GM12873 (cell line): ENCODE results near the gene MCF2L.

Source experiments
- TF ChIP-seq, protein P1 (sequence below): IDR thresholded peaks from 2 replicates; pipeline ENCODE4 v1.5.1; 2012; ENCODE audit warnings: low read depth, mild to moderate bottlenecking, moderate library complexity, low read length, control low read depth; ENCODE audit not compliant: insufficient read depth; ENCODE audit errors: missing control alignments

Gene MCF2L

DNA sequence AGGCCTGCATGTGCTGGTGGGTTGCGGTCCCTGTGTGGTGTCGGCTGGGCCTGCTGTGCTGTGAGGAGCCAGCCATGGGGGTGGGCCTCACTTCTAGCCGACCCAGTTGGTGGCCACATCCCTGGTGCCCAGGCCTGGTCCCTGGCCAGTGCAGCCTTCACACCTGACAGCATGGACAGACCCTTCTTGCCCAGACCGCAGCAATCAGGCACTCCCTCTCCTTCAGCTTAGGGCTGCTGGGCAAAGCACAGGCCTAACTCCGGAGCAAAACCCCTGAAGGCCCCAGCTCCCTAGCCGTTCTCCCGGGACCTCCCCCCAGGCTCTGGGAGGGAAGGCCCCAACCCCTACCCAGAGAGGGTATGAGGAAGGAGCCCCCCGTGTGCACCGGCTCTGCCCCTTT lies 6.6 kb upstream of the MCF2L start:
- TF ChIP-seq, protein P1, sequence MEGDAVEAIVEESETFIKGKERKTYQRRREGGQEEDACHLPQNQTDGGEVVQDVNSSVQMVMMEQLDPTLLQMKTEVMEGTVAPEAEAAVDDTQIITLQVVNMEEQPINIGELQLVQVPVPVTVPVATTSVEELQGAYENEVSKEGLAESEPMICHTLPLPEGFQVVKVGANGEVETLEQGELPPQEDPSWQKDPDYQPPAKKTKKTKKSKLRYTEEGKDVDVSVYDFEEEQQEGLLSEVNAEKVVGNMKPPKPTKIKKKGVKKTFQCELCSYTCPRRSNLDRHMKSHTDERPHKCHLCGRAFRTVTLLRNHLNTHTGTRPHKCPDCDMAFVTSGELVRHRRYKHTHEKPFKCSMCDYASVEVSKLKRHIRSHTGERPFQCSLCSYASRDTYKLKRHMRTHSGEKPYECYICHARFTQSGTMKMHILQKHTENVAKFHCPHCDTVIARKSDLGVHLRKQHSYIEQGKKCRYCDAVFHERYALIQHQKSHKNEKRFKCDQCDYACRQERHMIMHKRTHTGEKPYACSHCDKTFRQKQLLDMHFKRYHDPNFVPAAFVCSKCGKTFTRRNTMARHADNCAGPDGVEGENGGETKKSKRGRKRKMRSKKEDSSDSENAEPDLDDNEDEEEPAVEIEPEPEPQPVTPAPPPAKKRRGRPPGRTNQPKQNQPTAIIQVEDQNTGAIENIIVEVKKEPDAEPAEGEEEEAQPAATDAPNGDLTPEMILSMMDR: no peak

DNA sequence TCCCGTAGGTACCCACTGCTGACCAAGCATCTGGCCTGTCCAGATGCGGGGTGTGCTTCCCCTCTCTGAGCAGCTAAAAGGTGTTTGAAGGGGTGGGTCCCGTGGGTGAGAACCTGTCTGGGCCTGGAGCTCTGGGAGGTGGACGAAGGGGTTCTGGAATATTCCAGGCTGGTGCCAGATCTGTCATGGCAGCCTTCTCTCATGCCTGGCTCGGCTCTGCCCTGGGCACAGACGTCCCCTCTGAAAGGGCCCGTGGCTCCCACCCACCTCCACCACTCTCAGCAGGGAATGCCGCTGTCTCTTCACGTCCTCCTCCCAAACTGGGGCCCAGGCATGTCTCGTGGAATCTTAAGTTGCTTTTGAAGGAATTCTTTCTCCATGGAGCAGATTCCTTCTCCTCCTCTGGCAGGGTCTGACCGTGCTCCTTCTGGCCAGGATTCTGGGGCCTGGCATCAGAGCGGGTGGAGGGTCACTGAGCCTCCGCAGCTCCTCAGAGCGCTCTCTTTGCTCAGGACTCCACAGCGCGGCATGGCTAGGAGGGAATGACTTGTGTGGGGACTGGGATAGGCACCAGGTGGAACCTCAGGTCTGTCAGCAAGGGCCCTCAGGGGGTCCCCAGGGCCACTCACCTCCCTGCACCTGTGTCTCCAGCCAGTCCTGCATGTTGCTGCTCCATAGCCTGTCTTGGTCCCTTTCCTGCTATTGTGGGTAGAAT lies 5.9 kb upstream of the MCF2L start:
- TF ChIP-seq, protein P1: no peak

- TF ChIP-seq, protein P1: no peak
Observed at GRCh38 chr13:112963641-112964040, 5.4 kb upstream of the MCF2L start.

DNA sequence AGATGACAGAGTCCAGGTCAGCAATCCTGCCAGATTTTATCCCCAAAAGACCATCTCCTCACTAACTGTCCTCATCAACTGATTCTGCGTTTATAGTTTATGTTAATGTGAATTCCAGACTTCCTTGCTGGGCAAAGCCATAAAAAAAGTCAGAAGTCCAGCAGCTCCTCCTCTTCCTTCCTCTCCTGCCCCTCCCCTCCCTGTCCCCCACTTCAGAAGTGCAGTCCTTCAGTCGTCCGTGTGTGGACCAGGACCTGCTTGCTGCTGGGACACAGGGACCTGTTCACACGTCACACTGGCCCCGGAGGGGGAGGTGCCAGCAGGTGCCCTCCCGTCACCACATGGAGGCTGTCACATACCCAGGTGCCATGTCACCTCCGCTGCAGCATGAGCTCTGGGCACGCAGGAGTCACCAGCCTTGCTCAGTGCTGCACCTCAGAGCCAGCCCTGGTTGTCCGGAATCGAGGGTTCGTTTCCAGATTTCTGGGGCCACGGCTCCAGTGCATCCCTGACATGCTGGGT lies 4.0 kb upstream of the MCF2L start:
- TF ChIP-seq, protein P1: no peak

DNA sequence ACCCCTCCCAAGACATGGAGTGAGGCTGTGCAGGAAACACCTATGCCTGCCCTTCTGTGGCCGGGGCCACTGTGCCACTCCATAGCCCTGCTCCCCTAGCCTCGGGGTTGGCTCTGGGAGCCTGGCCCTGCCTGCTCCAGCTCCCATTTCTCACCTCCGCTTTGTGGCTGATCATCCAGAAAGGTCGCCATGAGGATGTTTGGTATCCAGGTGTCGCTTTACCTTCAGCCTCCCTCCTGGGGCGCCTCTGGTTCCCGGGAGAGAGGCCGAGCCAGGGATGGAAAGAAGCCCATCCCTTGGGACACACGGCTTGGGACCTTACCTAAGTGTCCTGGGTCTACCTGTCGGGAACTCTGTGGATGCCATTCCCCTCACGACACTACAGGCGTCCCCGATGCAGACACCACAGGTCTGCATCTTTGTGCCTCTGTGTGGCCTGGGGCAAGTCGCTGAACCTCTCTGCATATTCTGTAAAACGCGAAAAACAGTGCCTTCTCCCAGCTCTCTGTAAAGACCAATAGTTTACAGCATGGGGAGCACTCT lies 3.4 kb upstream of the MCF2L start:
- TF ChIP-seq, protein P1: no peak

DNA sequence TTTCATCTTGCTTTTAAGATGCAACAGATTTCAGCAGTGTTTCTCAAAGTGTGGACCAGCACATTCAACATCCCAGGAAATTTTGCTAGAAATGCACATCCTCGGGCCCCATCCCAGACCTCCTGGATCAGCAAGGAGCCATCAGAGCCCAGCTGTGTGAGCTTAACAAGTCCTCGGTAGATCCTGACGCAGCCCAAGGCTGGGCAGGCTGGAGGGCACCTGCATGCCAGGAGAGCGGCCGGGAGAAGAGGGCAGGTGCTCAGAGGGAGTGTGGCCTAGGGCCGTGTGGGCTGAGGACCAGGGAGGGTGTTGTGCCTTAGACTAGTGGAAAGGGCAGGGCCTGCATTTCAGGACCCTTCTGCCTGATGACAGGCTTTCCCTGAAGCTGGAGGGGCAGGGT lies 2.2 kb upstream of the MCF2L start:
- TF ChIP-seq, protein P1: no peak

DNA sequence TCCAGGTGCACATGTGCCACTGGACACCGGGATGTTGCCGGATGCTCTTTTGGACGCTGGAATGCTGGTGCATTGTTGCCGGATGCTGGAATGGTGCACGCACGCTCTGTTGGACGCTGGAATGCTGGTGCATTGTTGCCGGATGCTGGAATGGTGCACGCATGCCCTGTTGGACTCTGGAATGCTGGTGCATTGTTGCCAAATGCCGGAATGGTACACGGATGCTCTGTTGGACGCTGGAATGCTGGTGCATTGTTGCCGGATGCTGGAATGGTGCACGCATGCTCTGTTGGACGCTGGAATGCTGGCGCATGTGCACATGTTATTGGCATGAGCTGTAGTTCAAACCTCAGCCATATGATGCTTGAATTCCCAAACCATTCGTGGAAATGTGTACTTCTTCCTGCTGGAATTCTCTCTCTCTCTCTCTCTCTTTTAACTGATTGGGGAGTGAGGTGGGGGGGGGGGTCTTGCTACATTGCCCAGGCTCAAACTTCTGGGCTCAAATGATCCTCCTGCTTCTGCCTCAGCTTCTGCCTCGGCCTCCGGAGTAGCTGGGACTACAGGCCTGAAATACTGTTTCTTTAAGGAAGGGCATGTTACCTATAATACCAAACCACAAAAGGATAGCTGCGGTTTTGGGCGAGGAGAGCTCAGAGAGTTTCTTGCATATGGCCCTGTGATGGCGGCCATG lies 1.2 kb upstream of the MCF2L start:
- TF ChIP-seq, protein P1: no peak
